GM18519 (cell line): ENCODE data around the gene GADL1.

ENCODE experiments used
- ATAC-seq: cut with Tn5 transposase; IDR thresholded peaks from one replicate; pipeline ENCODE4 v1.9.1; 2021; ENCODE audit warnings: mild to moderate bottlenecking, moderate library complexity; ENCODE audit not compliant: unreplicated experiment, low FRiP score

The GADL1 gene

GRCh38 chr3:30733209-30733608 is 161.3 kb downstream of the GADL1 start:
- no peak for ATAC-seq

- no peak for ATAC-seq
These were observed 163.5 kb downstream of the GADL1 start for GRCh38 chr3:30730967-30731366.

- ATAC-seq: no peak
These were observed 164.5 kb downstream of the GADL1 start for GRCh38 chr3:30729936-30730335.

- ATAC-seq: no peak
These were observed 164.9 kb downstream of the GADL1 start for GRCh38 chr3:30729512-30729911.

GRCh38 chr3:30728143-30728542 is 166.3 kb downstream of the GADL1 start:
- no peak for ATAC-seq

- no peak for ATAC-seq
These were observed 169.6 kb downstream of the GADL1 start for GRCh38 chr3:30724863-30725262.

- no peak for ATAC-seq
These were observed 171.2 kb downstream of the GADL1 start for GRCh38 chr3:30723211-30723610.

GRCh38 chr3:30721314-30721634 is 173.2 kb downstream of the GADL1 start:
- no peak for ATAC-seq

- ATAC-seq: no peak
These were observed 173.7 kb downstream of the GADL1 start for GRCh38 chr3:30720586-30721313.

- no peak for ATAC-seq
These were observed 174.9 kb downstream of the GADL1 start for GRCh38 chr3:30719536-30719935.

GRCh38 chr3:30713885-30714503 is 180.5 kb downstream of the GADL1 start:
- ATAC-seq: no peak

- no peak for ATAC-seq
These were observed 181.5 kb downstream of the GADL1 start for GRCh38 chr3:30712991-30713390.

- no peak for ATAC-seq
These were observed 182.6 kb downstream of the GADL1 start for GRCh38 chr3:30711867-30712266.

- no peak for ATAC-seq
These were observed 183.3 kb downstream of the GADL1 start for GRCh38 chr3:30711151-30711550.

- ATAC-seq: no peak
These were observed 184.4 kb downstream of the GADL1 start for GRCh38 chr3:30710017-30710416.

GRCh38 chr3:30708472-30708871 is 186.0 kb downstream of the GADL1 start:
- ATAC-seq: no peak

GRCh38 chr3:30707825-30708224 is 186.6 kb downstream of the GADL1 start:
- ATAC-seq: no peak

GRCh38 chr3:30704931-30705890 is 189.2 kb downstream of the GADL1 start:
- no peak for ATAC-seq

- no peak for ATAC-seq
These were observed 191.5 kb downstream of the GADL1 start for GRCh38 chr3:30702828-30703397.

- no peak for ATAC-seq
These were observed 192.2 kb downstream of the GADL1 start for GRCh38 chr3:30702038-30702827.
